Gastroesophageal sphincter (tissue), 4 donors: ENCODE results near the gene FAM168A. TPM values are rescaled to one million over a fixed set of nuclear protein-coding genes. Genes with fewer than 3 reads are reported as not detected.

ENCODE experiments used
- ATAC-seq: fragments of 150-250 bp; one replicate; pipeline ENCODE4 v1.9.1; 2016; ENCODE audit warnings: mild to moderate bottlenecking, moderate library complexity
- H3K27ac ChIP-seq, 4 donors: fragments of 200-600 bp; sonication (generic) in 3 of 4; 1 replicate in 3 of 4; 2 replicates in 1 of 4; pipeline ENCODE4 v1.5.1; 2016 to 2019
- H3K27me3 ChIP-seq: fragments of 200-600 bp; sonication (generic); one replicate; pipeline ENCODE4 v1.5.1; 2019
- H3K36me3 ChIP-seq, 2 donors: fragments of 200-600 bp; sonication (generic); one replicate each; pipeline ENCODE4 v1.5.1; 2019; ENCODE audit warnings: control low read depth in 1 of 2
- H3K4me1 ChIP-seq, 3 donors: fragments of 200-600 bp; sonication (generic); 1 replicate in 2 of 3; 2 replicates in 1 of 3; pipeline ENCODE4 v1.5.1; 2016 to 2019; ENCODE audit warnings: control low read depth in 2 of 3
- H3K4me3 ChIP-seq, 2 donors: fragments of 200-600 bp; sonication (generic); one replicate each; pipeline ENCODE4 v1.5.1; 2019; ENCODE audit warnings: mild to moderate bottlenecking in 1 of 2, moderate library complexity in 1 of 2
- H3K9me3 ChIP-seq, 3 donors: fragments of 200-600 bp; sonication (generic); one replicate each; pipeline ENCODE4 v1.5.1; 2017 to 2019; ENCODE audit warnings: control low read depth in 2 of 3
- CTCF ChIP-seq, 4 experiments: fragments of 200-600 bp in 2 of 4; fragments of 450-650 bp in 2 of 4; sonication (generic) in 1 of 4; IDR thresholded peaks; one replicate each; pipeline ENCODE4 v1.5.1; 2017 to 2019; ENCODE audit warnings: antibody characterized with exemption in 4 of 4, mild to moderate bottlenecking in 2 of 4, moderate library complexity in 2 of 4
- EP300 ChIP-seq: sonication (generic); formaldehyde crosslinking; IDR thresholded peaks from one replicate; pipeline ENCODE4 v1.6.1; 2017; ENCODE audit warnings: antibody characterized with exemption, mild to moderate bottlenecking
- POLR2A ChIP-seq, 2 donors: fragments of 450-650 bp; IDR thresholded peaks; one replicate each; pipeline ENCODE4 v1.6.1; 2017; ENCODE audit warnings: antibody characterized with exemption in 2 of 2, mild to moderate bottlenecking in 2 of 2, moderate library complexity in 1 of 2
- POLR2AphosphoS5 ChIP-seq: sonication (generic); formaldehyde crosslinking; IDR thresholded peaks from one replicate; pipeline ENCODE4 v1.6.1; 2017; ENCODE audit warnings: antibody characterized with exemption
- WGBS, 2 donors: methylation state at CpG; one replicate each; pipeline ENCODE4 v1.1.5; 2018; ENCODE audit warnings: low coverage in 1 of 2; 5-methylcytosine and 5-hydroxymethylcytosine counted together
- total RNA-seq, 4 donors: library from RNA; depleted of rRNA; stranded (reverse); fragments of >200 nt; gene quantifications; one replicate each; pipeline ENCODE4 v1.1.0, GENCODE V29; 2016

The FAM168A gene
- total RNA-seq, 4 donors from 2014 or later = 27.5 to 51.8 (median 42.0) TPM

- WGBS, 2 donors = 100% methylated on average over 1 of the region's 4 CpGs; no CpG with 5 or more reads in 1 of the 2 donors
- ATAC-seq = no peak
- Histone ChIP-seq H3K27me3 (no peaks in the 10 kb centered on the region), H3K36me3 (no peaks in the 10 kb centered on the region), H3K27ac (no peak overlapping the region), H3K4me3 (no peak overlapping the region), H3K4me1 (peaks cover 0 to 56% (median 10%) of the 10 kb centered on the region in 3 donors), H3K9me3 (no peaks in the 10 kb centered on the region)
- no peak for TF ChIP-seq POLR2AphosphoS5
- TF ChIP-seq EP300 = no peak
- TF ChIP-seq POLR2A (IDR thresholded peaks at IDR 0.05) = no peak
Observed at GRCh38 chr11:73380897-73381410, 217.0 kb downstream of the FAM168A start.

DNA sequence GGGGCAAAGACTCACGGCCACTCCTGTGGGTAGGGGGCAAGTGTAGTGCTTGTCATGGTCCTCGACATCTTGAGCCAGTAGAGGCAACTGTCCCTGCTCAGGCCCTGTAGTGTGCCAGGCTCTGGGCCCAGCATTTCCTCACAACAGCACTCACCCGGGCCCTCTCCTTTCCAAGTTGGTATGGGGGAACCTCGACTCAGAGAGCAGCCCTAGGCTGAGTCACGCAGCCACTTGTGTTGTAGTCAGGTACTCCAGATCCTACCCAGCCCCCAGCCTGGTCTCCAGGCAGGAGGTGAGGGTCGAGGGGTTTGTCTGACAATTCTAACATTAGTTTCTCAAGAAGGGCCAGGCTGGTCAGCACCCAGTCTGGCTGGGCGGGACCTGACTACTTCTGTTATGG, 217.6 kb downstream of the FAM168A start:
- Histone ChIP-seq H3K4me1 (peaks cover 0 to 58% (median 10%) of the 10 kb centered on the region in 3 donors), H3K4me3 (no peak overlapping the region), H3K36me3 (no peaks in the 10 kb centered on the region), H3K27me3 (no peaks in the 10 kb centered on the region), H3K27ac (no peak overlapping the region), H3K9me3 (no peaks in the 10 kb centered on the region)
- ATAC-seq = no peak
- TF ChIP-seq POLR2A (IDR thresholded peaks at IDR 0.05) = no peak
- no peak for TF ChIP-seq CTCF (IDR thresholded peaks at IDR 0.05)
- TF ChIP-seq POLR2AphosphoS5 = no peak
- no peak for TF ChIP-seq EP300
- WGBS, 2 donors = no CpG with 5 or more reads among the region's 7 CpGs

DNA sequence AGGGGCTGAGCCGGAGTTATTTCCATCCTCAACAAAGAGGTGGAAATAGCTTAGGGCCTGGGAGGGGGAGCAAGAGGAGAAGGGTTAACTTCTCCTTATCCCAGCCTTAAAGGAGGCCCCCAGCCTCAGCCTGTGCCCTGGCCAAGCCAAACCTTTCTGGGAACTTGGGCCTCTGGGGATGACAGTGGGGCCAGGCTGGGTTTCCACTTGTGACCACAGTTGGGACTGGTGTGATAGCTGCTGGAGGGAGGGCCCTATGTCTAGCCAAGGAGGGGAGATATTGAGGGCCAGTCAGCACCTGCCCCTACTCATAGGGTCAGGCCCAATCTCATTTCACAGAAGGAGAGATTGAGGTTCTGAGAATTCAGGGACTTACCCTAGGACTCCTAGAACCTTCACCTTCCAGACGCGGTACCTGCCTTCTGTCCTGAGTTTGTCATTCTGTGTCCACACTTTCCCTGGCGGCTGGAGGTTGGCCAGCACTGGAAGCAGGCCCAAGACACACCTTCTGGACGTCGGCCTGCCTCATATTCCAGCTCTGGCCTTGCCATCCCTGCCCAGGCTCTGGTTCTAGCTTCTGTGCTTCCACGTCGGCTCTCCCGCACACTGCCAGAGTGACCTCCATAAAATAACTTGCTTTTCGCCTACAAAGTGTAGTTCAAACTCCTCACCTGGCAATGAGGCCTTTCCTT, 218.6 kb downstream of the FAM168A start:
- TF ChIP-seq POLR2AphosphoS5 (no peak), EP300 (no peak), POLR2A (IDR thresholded peaks at IDR 0.05) (no peak), CTCF (IDR thresholded peaks at IDR 0.05) (no peak)
- 72 to 76% methylated on average over 9 to 10 of the region's 10 CpGs for WGBS, 2 donors
- Histone ChIP-seq H3K36me3 (no peaks in the 10 kb centered on the region), H3K4me1 (peaks cover 0 to 48% (median 10%) of the 10 kb centered on the region in 3 donors), H3K27ac (no peak overlapping the region), H3K27me3 (no peaks in the 10 kb centered on the region), H3K9me3 (no peaks in the 10 kb centered on the region), H3K4me3 (no peak overlapping the region)
- no peak for ATAC-seq

DNA sequence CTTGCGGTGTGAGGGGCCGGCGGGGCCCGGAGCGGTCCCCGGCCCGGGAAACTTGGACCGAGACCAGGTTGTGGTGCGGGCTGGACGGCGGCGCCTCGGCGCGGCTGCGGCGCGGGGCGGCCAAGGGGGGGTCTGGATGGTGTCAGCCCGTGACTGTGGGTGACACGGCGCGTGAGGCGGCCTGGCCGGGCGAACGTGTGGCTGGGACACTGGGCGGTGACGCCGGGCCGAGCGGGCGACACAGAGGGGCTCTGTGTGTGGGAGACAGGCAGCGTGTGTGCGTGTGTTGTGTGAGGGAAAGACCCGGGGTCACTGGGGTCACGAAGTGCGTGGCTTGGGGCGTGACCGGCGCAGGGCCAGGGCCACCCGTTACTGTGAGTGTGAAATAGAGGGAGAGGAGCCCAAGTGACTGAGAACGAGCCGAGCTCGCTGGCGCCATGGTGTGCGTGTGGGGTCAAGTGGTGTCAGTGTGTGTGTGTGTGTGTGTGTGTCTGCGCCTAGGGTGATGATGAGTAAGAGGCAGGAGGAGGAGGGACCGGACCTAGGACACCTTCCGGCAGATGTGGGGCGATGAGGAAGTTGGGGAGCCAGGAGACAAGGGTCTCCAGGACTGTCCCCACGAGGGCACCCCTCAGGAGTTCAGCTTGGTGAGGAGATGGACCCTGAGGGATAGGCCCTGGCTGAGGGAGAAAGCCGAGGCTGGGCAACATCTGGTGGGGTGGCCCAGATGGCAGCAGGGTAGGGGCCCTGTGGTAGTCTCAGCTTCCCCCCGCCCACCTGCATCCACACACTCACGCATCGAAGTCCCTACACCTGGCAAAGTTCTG, 220.9 kb downstream of the FAM168A start:
- Histone ChIP-seq H3K4me1 (peaks cover 0 to 44% (median 0%) of the 10 kb centered on the region in 3 donors), H3K4me3 (peak overlapping the region; percentile 37 to 77), H3K27me3 (no peaks in the 10 kb centered on the region), H3K27ac (peak overlapping the region; percentile 19 to 89 (median 81)), H3K9me3 (no peaks in the 10 kb centered on the region), H3K36me3 (no peaks in the 10 kb centered on the region)
- 16 to 20% methylated on average over 11 to 21 of the region's 56 CpGs for WGBS, 2 donors
- peak; percentile 24 for ATAC-seq
- TF ChIP-seq EP300 (no peak), POLR2AphosphoS5 (peak; percentile 10)

DNA sequence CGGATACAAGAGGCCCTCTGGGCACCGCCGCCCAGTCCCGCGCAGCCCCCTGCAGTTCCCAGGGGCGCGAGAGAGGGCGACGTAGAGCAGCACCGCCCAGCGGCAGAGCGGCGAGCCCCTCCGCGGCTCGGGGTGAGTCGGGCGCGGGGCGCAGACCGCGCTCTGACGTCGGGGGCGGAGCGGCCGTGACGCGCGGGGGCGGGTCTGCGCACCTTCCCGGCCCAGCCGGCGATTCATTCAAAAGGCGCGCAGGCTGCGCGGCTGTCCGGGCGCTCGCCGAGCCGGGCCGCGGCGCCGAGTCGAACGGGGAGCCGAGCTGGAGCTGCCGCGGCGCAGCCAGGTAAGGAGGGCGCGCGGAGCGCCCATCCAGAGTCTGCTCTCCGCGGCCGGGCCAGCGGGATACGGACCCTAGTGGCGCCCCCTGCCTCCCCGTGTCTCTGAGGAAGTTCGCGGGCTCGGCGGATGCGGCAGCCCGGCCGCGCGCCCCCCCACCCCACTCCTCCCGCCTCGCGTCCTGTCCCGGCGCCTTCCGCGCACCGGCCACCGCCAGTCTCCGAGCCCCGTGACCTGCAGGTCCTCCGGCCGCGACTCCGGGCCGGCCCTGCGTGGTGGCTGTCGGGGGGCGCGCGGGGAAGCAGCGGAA, 221.6 kb downstream of the FAM168A start, which contains the start of gene RELT:
TSS of gene RELT (plus strand) at position 240 of the 643 bp plus-strand sequence. CDS start 12,738 bp downstream, outside the sequence.
- Histone ChIP-seq H3K27me3 (no peaks in the 10 kb centered on the region), H3K36me3 (no peaks in the 10 kb centered on the region), H3K4me3 (peak within 1 kb of the TSS; percentile 37 to 77), H3K27ac (peak within 1 kb of the TSS; percentile 19 to 89 (median 81)), H3K9me3 (no peaks in the 10 kb centered on the region), H3K4me1 (peaks cover 0 to 44% (median 0%) of the 10 kb centered on the region in 3 donors)
- TF ChIP-seq POLR2A (IDR thresholded peaks at IDR 0.05) = peak; percentile 68 to 87
- peak; percentile 62 for TF ChIP-seq POLR2AphosphoS5
- TF ChIP-seq EP300 = no peak
- peak in 3 of 4 experiments; percentile 95 to 97 (median 96) for TF ChIP-seq CTCF (IDR thresholded peaks at IDR 0.05)
- WGBS, 2 donors = no CpG with 5 or more reads among the region's 96 CpGs
- ATAC-seq = peak; percentile 94
